Motor neuron (in vitro differentiated cells): ENCODE results near the gene SAE1. TPM values are rescaled to one million over a fixed set of nuclear protein-coding genes. Genes with fewer than 3 reads are reported as not detected.

Source experiments
- ATAC-seq, 8 experiments: fragments of 200-7000 bp; cut with Tn5 transposase; replicated peaks in 6 of 8; 2 replicates each; pipeline ENCODE4 v1.8.0; 2021; ENCODE audit warnings: mild to moderate bottlenecking in 8 of 8, moderate library complexity in 8 of 8
- H3K27ac ChIP-seq, 2 donors: fragments of 250-450 bp; sonication (Bioruptor Pico); 2 replicates each; pipeline ENCODE4 v1.9.0; 2021; ENCODE audit warnings: antibody characterized with exemption in 2 of 2, mild to moderate bottlenecking in 2 of 2, moderate library complexity in 1 of 2
- H3K4me1 ChIP-seq, 2 donors: fragments of 250-450 bp; sonication (Bioruptor Pico); replicated peaks in 1 of 2; 2 replicates each; pipeline ENCODE4 v1.6.1; 2021; ENCODE audit warnings: antibody characterized with exemption in 2 of 2, mild to moderate bottlenecking in 2 of 2, moderate library complexity in 1 of 2
- H3K4me3 ChIP-seq, 5 donors: fragments of 250-450 bp; sonication (Bioruptor Pico); 2 replicates each; pipeline ENCODE4 v1.9.0; 2021; ENCODE audit warnings: antibody characterized with exemption in 5 of 5, mild to moderate bottlenecking in 5 of 5, moderate library complexity in 4 of 5
- WGBS, 10 experiments: fragments of 450-650 bp; shearing (Covaris generic); methylation state at CpG; one replicate each; pipeline ENCODE4 v1.0.0; 2022; 5-methylcytosine and 5-hydroxymethylcytosine counted together
- in situ Hi-C, 9 experiments: fragments of 400-800 bp; cut with MboI; loops; one replicate each; pipeline ENCODE4 v1.15.0; 2021; ENCODE audit warnings: low sequenced_read_pairs in 9 of 9, low pct_unique_long_range_greater_than_20kb in 2 of 9; ENCODE audit not compliant: unreplicated experiment in 9 of 9
- total RNA-seq, 8 experiments: library from RNA; unstranded; fragments of 300-600 nt; gene quantifications; 2 replicates each; pipeline versions ENCODE4 v1.2.3 to v1.2.4, GENCODE V29; 2022

The SAE1 gene
- total RNA-seq, 8 experiments from 2014 or later, result 76.2 to 197 (median 91.7) TPM

- H3K4me3 ChIP-seq, result no peak overlapping the region
- peak overlapping the region; percentile 2 to 45 for H3K27ac ChIP-seq
- peak; percentile 63 to 89 (median 74) for ATAC-seq
- 13 to 92% (median 55%) methylated on average over 2 to 9 of the region's 12 CpGs; no CpG with 5 or more reads in 1 of the 10 experiments for WGBS, 10 experiments
- H3K4me1 ChIP-seq, result peaks cover 16% of the 10 kb centered on the region in 2 donors
- in situ Hi-C loops, result no loop called here
Observed at GRCh38 chr19:47190167-47190727, 59.6 kb downstream of the SAE1 start.

- Histone ChIP-seq H3K4me1 (peaks cover 3 to 7% of the 10 kb centered on the region in 2 donors), H3K4me3 (no peak overlapping the region), H3K27ac (no peak overlapping the region)
- WGBS, 10 experiments, result 88 to 100% (median 95%) methylated on average over 1 of the region's 1 CpG; no CpG with 5 or more reads in 2 of the 10 experiments
- no peak for ATAC-seq
- in situ Hi-C loops, result no loop called here
Observed at GRCh38 chr19:47195434-47195833, 64.8 kb downstream of the SAE1 start.

DNA sequence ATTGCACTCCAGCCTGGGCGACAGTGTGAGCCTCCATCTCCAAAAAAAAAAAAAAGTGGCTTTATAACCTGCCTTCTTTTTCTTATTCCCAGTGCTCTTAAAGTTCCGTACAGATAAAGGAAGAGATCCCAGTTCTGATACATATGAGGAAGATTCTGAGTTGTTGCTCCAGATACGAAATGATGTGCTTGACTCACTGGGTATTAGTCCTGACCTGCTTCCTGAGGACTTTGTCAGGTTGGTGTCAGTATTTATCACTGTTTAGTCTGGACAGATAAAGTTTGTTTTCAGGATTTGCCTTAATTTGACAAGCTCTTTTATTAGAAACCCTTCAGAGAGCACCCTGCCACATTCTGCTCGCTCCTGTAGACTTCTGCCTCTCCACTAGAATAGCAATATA is 66.5 kb downstream of the SAE1 start:
- ATAC-seq, result no peak
- 68 to 100% (median 93%) methylated on average over 1 to 4 of the region's 4 CpGs; no CpG with 5 or more reads in 1 of the 10 experiments for WGBS, 10 experiments
- in situ Hi-C loops, result no loop called here
- Histone ChIP-seq H3K27ac (no peak overlapping the region), H3K4me1 (no peaks in the 10 kb centered on the region), H3K4me3 (no peak overlapping the region)

DNA sequence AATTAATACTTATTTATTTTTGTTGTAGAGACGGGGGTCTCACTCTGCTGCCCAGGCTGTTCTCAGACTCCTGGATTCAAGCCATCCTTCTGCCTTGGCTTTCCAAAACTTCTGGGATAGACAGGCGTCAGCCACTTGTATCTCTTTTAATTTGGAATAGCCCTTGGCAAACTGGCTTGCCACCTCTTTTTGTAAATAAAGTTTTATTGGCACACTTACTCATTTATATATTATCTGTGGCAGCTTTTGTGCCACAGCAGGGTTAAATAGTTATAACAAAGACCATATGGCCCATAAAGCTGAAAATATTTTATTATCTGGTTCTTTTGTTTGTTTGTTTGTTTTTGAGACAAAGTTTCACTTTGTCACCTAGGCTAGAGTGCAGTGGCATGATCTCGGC is 69.9 kb downstream of the SAE1 start:
- in situ Hi-C loops, result no loop called here

DNA sequence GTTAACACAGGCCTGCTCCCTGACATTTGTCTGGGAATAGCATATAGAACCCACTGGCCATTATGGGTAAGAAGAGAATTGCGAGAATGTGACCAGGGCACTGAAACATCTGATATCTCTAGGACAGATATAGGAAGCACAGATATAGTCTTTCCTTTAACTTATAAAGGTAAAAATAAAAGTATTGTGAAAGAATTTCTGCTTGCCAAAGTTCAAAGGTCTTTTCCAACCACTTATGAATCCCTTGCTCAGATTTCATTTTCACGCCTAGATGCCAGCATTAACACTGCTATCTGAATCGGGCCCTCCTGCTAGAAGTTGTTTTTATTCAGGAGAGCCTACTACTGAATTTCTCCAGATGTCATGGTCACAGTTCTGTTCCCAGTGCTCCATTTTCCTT is 72.6 kb downstream of the SAE1 start:
- H3K4me3 ChIP-seq, result no peak overlapping the region

More for the DNA sequence above, 69.9 kb downstream of the SAE1 start:
- WGBS, 10 experiments, result 0 to 100% (median 78%) methylated on average over 1 to 3 of the region's 3 CpGs; no CpG with 5 or more reads in 1 of the 10 experiments
- no peak for ATAC-seq
- Histone ChIP-seq H3K27ac (no peak overlapping the region), H3K4me3 (no peak overlapping the region), H3K4me1 (no peaks in the 10 kb centered on the region)

GRCh38 chr19:47209319-47210179 is 78.9 kb downstream of the SAE1 start:
- ATAC-seq, result peak in 5 of 8 experiments; percentile 72 to 82 (median 78)
- Histone ChIP-seq H3K4me3 (no peak overlapping the region), H3K4me1 (peaks cover 6 to 17% of the 10 kb centered on the region in 2 donors), H3K27ac (no peak overlapping the region)
- in situ Hi-C loops, result no loop called here
- 0 to 80% (median 53%) methylated on average over 1 to 10 of the region's 13 CpGs; no CpG with 5 or more reads in 2 of the 10 experiments for WGBS, 10 experiments

More for the DNA sequence above, 72.6 kb downstream of the SAE1 start:
- Histone ChIP-seq H3K4me1 (no peaks in the 10 kb centered on the region), H3K27ac (no peak overlapping the region)
- WGBS, 10 experiments, result 69 to 100% (median 91%) methylated on average over 1 to 3 of the region's 3 CpGs; no CpG with 5 or more reads in 2 of the 10 experiments
- ATAC-seq, result no peak
- in situ Hi-C loops, result no loop called here

- no peak for ATAC-seq
Observed at GRCh38 chr19:47210180-47210490, 79.5 kb downstream of the SAE1 start.

DNA sequence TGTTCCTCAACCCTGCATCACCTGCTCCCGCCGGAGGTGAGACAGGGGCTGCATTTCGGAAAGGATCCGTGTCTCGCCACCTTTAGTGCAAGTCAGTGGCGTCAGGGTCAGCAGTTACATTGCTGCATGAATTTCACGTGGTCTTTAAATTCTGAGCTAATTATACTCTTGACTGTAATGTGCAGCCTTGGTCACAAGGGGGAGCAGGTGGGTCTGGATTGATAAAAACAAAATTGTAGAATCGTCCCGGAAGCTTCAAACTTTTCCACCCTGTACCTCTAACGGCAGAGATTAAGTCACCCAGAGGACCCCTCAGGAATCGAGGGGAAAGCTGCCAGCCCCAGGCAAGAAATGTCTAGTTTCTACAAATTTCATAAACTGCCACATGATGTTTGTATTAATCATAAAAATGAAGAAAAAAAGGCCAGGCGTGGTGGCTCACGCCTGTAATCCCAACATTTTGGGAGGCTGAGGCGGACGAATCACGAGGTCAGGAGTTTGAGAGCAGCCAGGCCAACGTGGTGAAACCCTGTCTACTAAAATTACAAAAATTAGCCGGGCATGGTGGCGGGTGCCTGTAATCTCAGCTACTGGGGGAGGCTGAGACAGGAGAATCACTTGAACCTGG is 80.2 kb downstream of the SAE1 start:
- peak overlapping the region; percentile 59 to 67 for H3K27ac ChIP-seq
- ATAC-seq, result peak; percentile 52 to 72 (median 62)

More at GRCh38 chr19:47210180-47210490, 79.5 kb downstream of the SAE1 start:
- in situ Hi-C loops, result no loop called here
- Histone ChIP-seq H3K4me3 (no peak overlapping the region), H3K4me1 (peaks cover 6 to 17% of the 10 kb centered on the region in 2 donors), H3K27ac (peak overlapping the region; percentile 59 to 67)

GRCh38 chr19:47215581-47215980 is 84.9 kb downstream of the SAE1 start:
- Histone ChIP-seq H3K27ac (no peak overlapping the region), H3K4me3 (no peak overlapping the region), H3K4me1 (peaks cover under 1 to 4% of the 10 kb centered on the region in 2 donors)
- 40 to 94% (median 81%) methylated on average over 2 to 5 of the region's 5 CpGs; no CpG with 5 or more reads in 3 of the 10 experiments for WGBS, 10 experiments
- in situ Hi-C loops, result no loop called here
- peak in 1 of 8 experiments; percentile 12 for ATAC-seq

More for the DNA sequence above, 80.2 kb downstream of the SAE1 start:
- in situ Hi-C loops, result no loop called here
- H3K4me3 ChIP-seq, result no peak overlapping the region
- H3K4me1 ChIP-seq, result peaks cover 6 to 17% of the 10 kb centered on the region in 2 donors
- WGBS, 10 experiments, result 0 to 51% (median 32%) methylated on average over 1 to 13 of the region's 19 CpGs; no CpG with 5 or more reads in 2 of the 10 experiments

GRCh38 chr19:47221080-47221841 is 90.6 kb downstream of the SAE1 start:
- no peak overlapping the region for H3K4me3 ChIP-seq
- 40 to 80% (median 54%) methylated on average over 1 to 4 of the region's 33 CpGs; no CpG with 5 or more reads in 6 of the 10 experiments for WGBS, 10 experiments
- in situ Hi-C loops, result no loop called here
- no peak overlapping the region for H3K27ac ChIP-seq
- ATAC-seq, result no peak
- H3K4me1 ChIP-seq, result peaks cover 5 to 6% of the 10 kb centered on the region in 2 donors

GRCh38 chr19:47221890-47222289 is 91.3 kb downstream of the SAE1 start:
- no peak overlapping the region for H3K4me3 ChIP-seq
- peaks cover 10 to 11% of the 10 kb centered on the region in 2 donors for H3K4me1 ChIP-seq
- no peak for ATAC-seq
- in situ Hi-C loops, result no loop called here
- H3K27ac ChIP-seq, result no peak overlapping the region
- 80 to 100% (median 96%) methylated on average over 1 to 5 of the region's 11 CpGs; no CpG with 5 or more reads in 6 of the 10 experiments for WGBS, 10 experiments

DNA sequence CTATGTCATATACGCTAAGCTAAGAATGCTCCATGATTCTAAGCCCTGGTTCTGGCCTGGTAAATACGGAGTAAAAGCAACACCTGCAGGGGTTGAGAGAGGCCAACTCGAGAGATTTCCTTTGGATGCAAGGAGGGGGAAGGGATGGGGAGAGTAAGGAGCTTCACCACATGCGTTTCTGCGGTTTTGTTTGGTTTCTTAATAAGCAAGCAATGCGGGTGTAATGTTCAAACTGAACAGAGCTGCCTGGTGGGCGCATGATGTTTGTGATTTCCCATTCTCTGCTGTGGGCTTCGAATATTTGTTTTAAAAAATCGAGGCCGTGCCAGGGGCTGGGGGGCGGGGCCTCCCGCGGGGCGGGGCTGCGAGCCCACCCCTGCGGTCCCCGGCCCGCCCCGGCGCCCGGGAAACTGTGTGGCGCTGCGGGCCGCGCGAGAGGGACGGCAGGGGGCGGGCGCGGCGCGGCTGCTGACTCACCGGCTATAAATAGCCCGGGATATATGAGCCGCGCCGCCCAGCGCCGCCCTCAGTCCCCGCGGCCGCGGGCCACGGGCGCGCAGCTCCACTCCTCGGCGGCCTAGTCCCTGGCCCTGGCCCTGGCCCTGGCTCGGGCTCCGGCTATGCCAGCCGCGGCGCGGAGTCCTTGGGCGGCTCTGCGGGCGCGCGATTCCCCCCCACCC is 95.3 kb downstream of the SAE1 start:
- H3K4me1 ChIP-seq, result peaks cover 11 to 13% of the 10 kb centered on the region in 2 donors
- WGBS, 10 experiments, result 7 to 100% (median 28%) methylated on average over 1 to 7 of the region's 59 CpGs; no CpG with 5 or more reads in 1 of the 10 experiments
- H3K27ac ChIP-seq, result peak overlapping the region; percentile 81 to 86
- peak overlapping the region; percentile 16 to 87 (median 79) for H3K4me3 ChIP-seq
- in situ Hi-C loops, result loop anchor here in 1 of 9 experiments (25.0 kb wide), 1 partner anchor 89 kb away; the partner anchor contains the start of gene SAE1
- ATAC-seq, result peak; percentile 21 to 70 (median 63)
